ENCODE results near the gene TMBIM1.

Gene TMBIM1

GRCh38 chr2:218262631-218263586 lies 29.4 kb downstream of the TMBIM1 start:
- no peak for TF ChIP-seq CTCF (IDR thresholded peaks at IDR 0.05; ENCODE audit: insufficient read depth, low read length, poor library complexity, severe bottlenecking)
- TF ChIP-seq EZH2phosphoT487 (conservative IDR thresholded peaks at IDR 0.05; ENCODE audit: low read length) = no peak
- Histone ChIP-seq H3K9me2 (replicated peaks; ENCODE audit: insufficient read depth, low read length) (no peaks in the 10 kb centered on the region), H3F3A (ENCODE audit: insufficient read depth) (peaks cover under 1% of the 10 kb centered on the region), H3K36me3 (ENCODE audit: low read length) (no peaks in the 10 kb centered on the region), H4K20me1 (ENCODE audit: low read depth, low read length) (no peaks in the 10 kb centered on the region), H3K79me2 (ENCODE audit: insufficient read depth, low read length) (no peaks in the 10 kb centered on the region), H2AFZ (ENCODE audit: low read depth, low read length, severe bottlenecking) (no peak overlapping the region), H3K9me3 (ENCODE audit: insufficient read depth, low read length) (no peaks in the 10 kb centered on the region), H3K27me3 (ENCODE audit: low read length) (no peaks in the 10 kb centered on the region), H3K27ac (ENCODE audit: low read depth, low read length) (no peak overlapping the region), H3K9ac (ENCODE audit: low read length) (no peak overlapping the region), H3K4me3 (ENCODE audit: insufficient read depth, low read length, poor library complexity, severe bottlenecking) (no peak overlapping the region), H3K4me2 (ENCODE audit: low read depth, low read length, poor library complexity, severe bottlenecking) (no peak overlapping the region)

GRCh38 chr2:218262237-218262600 lies 30.1 kb downstream of the TMBIM1 start:
- H3K9ac ChIP-seq (ENCODE audit: low read length) = no peak overlapping the region
- H3K27ac ChIP-seq (ENCODE audit: low read depth, low read length) = no peak overlapping the region
- H3K9me2 ChIP-seq (replicated peaks; ENCODE audit: insufficient read depth, low read length) = no peaks in the 10 kb centered on the region
- no peaks in the 10 kb centered on the region for H4K20me1 ChIP-seq (ENCODE audit: low read depth, low read length)
- no peak overlapping the region for H2AFZ ChIP-seq (ENCODE audit: low read depth, low read length, severe bottlenecking)
- H3K9me3 ChIP-seq (ENCODE audit: insufficient read depth, low read length) = no peaks in the 10 kb centered on the region
- no peak for TF ChIP-seq EZH2phosphoT487 (conservative IDR thresholded peaks at IDR 0.05; ENCODE audit: low read length)
- no peak for TF ChIP-seq CTCF (IDR thresholded peaks at IDR 0.05; ENCODE audit: insufficient read depth, low read length, poor library complexity, severe bottlenecking)
- peaks cover 7% of the 10 kb centered on the region for H3F3A ChIP-seq (ENCODE audit: insufficient read depth)
- no peaks in the 10 kb centered on the region for H3K27me3 ChIP-seq (ENCODE audit: low read length)
- no peaks in the 10 kb centered on the region for H3K36me3 ChIP-seq (ENCODE audit: low read length)
- no peaks in the 10 kb centered on the region for H3K79me2 ChIP-seq (ENCODE audit: insufficient read depth, low read length)
- no peak overlapping the region for H3K4me3 ChIP-seq (ENCODE audit: insufficient read depth, low read length, poor library complexity, severe bottlenecking)
- H3K4me2 ChIP-seq (ENCODE audit: low read depth, low read length, poor library complexity, severe bottlenecking) = no peak overlapping the region

GRCh38 chr2:218261423-218262236 lies 30.7 kb downstream of the TMBIM1 start:
- H3K27me3 ChIP-seq (ENCODE audit: low read length) = no peaks in the 10 kb centered on the region
- no peaks in the 10 kb centered on the region for H3K79me2 ChIP-seq (ENCODE audit: insufficient read depth, low read length)
- no peak overlapping the region for H2AFZ ChIP-seq (ENCODE audit: low read depth, low read length, severe bottlenecking)
- no peaks in the 10 kb centered on the region for H3K9me2 ChIP-seq (replicated peaks; ENCODE audit: insufficient read depth, low read length)
- H3K4me2 ChIP-seq (ENCODE audit: low read depth, low read length, poor library complexity, severe bottlenecking) = no peak overlapping the region
- TF ChIP-seq EZH2phosphoT487 (conservative IDR thresholded peaks at IDR 0.05; ENCODE audit: low read length) = no peak
- TF ChIP-seq CTCF (IDR thresholded peaks at IDR 0.05; ENCODE audit: insufficient read depth, low read length, poor library complexity, severe bottlenecking) = no peak
- H3K9ac ChIP-seq (ENCODE audit: low read length) = no peak overlapping the region
- no peak overlapping the region for H3K27ac ChIP-seq (ENCODE audit: low read depth, low read length)
- no peaks in the 10 kb centered on the region for H3K36me3 ChIP-seq (ENCODE audit: low read length)
- no peaks in the 10 kb centered on the region for H3K9me3 ChIP-seq (ENCODE audit: insufficient read depth, low read length)
- H4K20me1 ChIP-seq (ENCODE audit: low read depth, low read length) = no peaks in the 10 kb centered on the region
- H3F3A ChIP-seq (ENCODE audit: insufficient read depth) = peaks cover 13% of the 10 kb centered on the region
- no peak overlapping the region for H3K4me3 ChIP-seq (ENCODE audit: insufficient read depth, low read length, poor library complexity, severe bottlenecking)
